Natural killer cell (primary cell): ENCODE results near the gene CDK3. TPM values are rescaled to one million over a fixed set of nuclear protein-coding genes. Genes with fewer than 3 reads are reported as not detected.

Experiments
- ATAC-seq, 3 donors: fragments of 150-1000 bp in 2 of 3; fragments of 200-7000 bp in 1 of 3; cut with Tn5 transposase; 1 replicate in 1 of 3; 2 replicates in 2 of 3; pipeline ENCODE4 v1.10.0; 2021; ENCODE audit warnings: mild to moderate bottlenecking in 2 of 3, moderate library complexity in 2 of 3
- DNase-seq, 2 donors: peaks; one replicate each; pipeline versions ENCODE4 v3.0.0 to v3.0.0-alpha.2; 2013 to 2021; ENCODE audit warnings: mixed read lengths in 1 of 2
- H3K27ac ChIP-seq: one replicate; pipeline ENCODE4 v1.5.1; 2013; ENCODE audit warnings: mild to moderate bottlenecking, low read length
- H3K27me3 ChIP-seq: one replicate; pipeline ENCODE4 v1.6.1; 2013; ENCODE audit warnings: low read length; ENCODE audit not compliant: control insufficient read depth, insufficient read depth
- H3K36me3 ChIP-seq: one replicate; pipeline ENCODE4 v1.6.1; 2013; ENCODE audit warnings: low read length; ENCODE audit not compliant: control insufficient read depth, insufficient read depth
- H3K4me1 ChIP-seq: one replicate; pipeline ENCODE4 v1.6.1; 2013; ENCODE audit warnings: low read length; ENCODE audit not compliant: control insufficient read depth, insufficient read depth
- H3K4me3 ChIP-seq: one replicate; pipeline ENCODE4 v1.5.1; 2013; ENCODE audit warnings: low read length
- H3K9me3 ChIP-seq: one replicate; pipeline ENCODE4 v1.6.1; 2013; ENCODE audit warnings: low read length; ENCODE audit not compliant: control insufficient read depth, insufficient read depth
- H3K27ac Mint-ChIP-seq, 2 donors: one replicate each; pipeline ENCODE4 v1.8.0; 2022; ENCODE audit warnings: mild to moderate bottlenecking in 2 of 2, mixed read lengths in 2 of 2, moderate library complexity in 1 of 2
- H3K27me3 Mint-ChIP-seq, 2 donors: one replicate each; pipeline ENCODE4 v1.8.0; 2022; ENCODE audit warnings: low read depth in 2 of 2, mixed read lengths in 2 of 2
- H3K36me3 Mint-ChIP-seq: one replicate; pipeline ENCODE4 v1.8.0; 2022; ENCODE audit warnings: mixed read lengths
- H3K4me1 Mint-ChIP-seq, 2 donors: one replicate each; pipeline ENCODE4 v1.8.0; 2022; ENCODE audit warnings: mixed read lengths in 2 of 2
- H3K4me3 Mint-ChIP-seq: one replicate; pipeline ENCODE4 v1.8.0; 2022; ENCODE audit warnings: mild to moderate bottlenecking, moderate library complexity, mixed read lengths
- H3K9me3 Mint-ChIP-seq, 2 donors: one replicate each; pipeline ENCODE4 v1.8.0; 2022; ENCODE audit warnings: mixed read lengths in 2 of 2
- CTCF ChIP-seq: fragments of 200-600 bp; IDR thresholded peaks from one replicate; pipeline ENCODE4 v1.8.0; 2022; ENCODE audit warnings: antibody characterized with exemption
- whole genome bisulfite sequencing: methylation state at CpG from one replicate; pipeline ENCODE4 v1.1.7; 2013; ENCODE audit warnings: missing lambda C conversion rate; ENCODE audit not compliant: insufficient coverage; 5-methylcytosine and 5-hydroxymethylcytosine counted together
- intact Hi-C: fragments of 100-400 bp; cut with micrococcal nuclease; formaldehyde crosslinking; loops from one replicate; pipeline ENCODE4 v1.14.2; 2022
- total RNA-seq, 4 donors: library from RNA; stranded (reverse); fragments of 120-200 nt in 1 of 4; gene quantifications; one replicate each; pipeline versions ENCODE4 v1.2.3 to v1.2.4, GENCODE V29; 2013 to 2022

CDK3 gene
- total RNA-seq, 3 donors from 2014 or later (not counting 1 experiment from before 2014, with no cell fraction given): 5.5 to 13.6 (median 13.5) TPM

DNA sequence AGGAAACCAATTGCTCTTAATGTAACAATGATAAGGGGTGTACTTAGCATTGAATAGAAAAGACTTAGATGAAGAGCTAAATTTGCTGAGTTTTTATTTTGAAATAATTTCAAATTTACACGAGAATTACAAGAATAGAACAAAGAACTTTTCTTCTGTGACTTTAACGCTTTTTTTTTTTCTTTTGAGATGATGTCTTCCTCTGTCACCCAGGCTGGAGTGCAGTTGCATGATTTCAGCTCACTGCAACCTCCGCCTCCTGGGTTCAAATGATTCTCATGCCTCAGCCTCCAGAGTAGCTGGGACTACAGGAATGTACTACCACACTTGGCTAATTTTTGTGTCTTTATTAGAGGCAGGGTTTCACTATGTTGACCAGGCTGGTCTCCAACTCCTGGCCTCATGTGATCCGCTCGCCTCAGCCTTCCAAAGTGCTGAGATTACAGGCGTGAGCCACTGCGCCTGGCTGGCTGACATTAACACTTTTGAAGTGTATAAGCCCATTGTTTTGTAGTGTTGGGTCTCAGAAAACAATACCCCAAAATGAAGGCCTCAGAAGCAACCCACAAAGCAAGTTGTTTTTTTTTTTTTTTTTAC lies 19.5 kb upstream of the CDK3 start:
- ATAC-seq (no peak), DNase-seq (no peak)
- no peaks in the 10 kb centered on the region for H3K27me3 Mint-ChIP-seq
- Histone ChIP-seq H3K4me3 (no peak overlapping the region), H3K36me3 (peaks cover 2% of the 10 kb centered on the region), H3K9me3 (no peaks in the 10 kb centered on the region), H3K27ac (no peak overlapping the region), H3K4me1 (peaks cover 19% of the 10 kb centered on the region), H3K27me3 (no peaks in the 10 kb centered on the region)
- intact Hi-C loops: no loop called here
- H3K27ac Mint-ChIP-seq: peak overlapping the region; percentile 99 to 100
- peaks cover 23 to 32% of the 10 kb centered on the region in 2 donors for H3K4me1 Mint-ChIP-seq
- no peaks in the 10 kb centered on the region for H3K36me3 Mint-ChIP-seq
- H3K4me3 Mint-ChIP-seq: peak overlapping the region; percentile 74
- WGBS: 98% methylated on average over 7 of the region's 7 CpGs
- no peaks in the 10 kb centered on the region for H3K9me3 Mint-ChIP-seq
- no peak for TF ChIP-seq CTCF

DNA sequence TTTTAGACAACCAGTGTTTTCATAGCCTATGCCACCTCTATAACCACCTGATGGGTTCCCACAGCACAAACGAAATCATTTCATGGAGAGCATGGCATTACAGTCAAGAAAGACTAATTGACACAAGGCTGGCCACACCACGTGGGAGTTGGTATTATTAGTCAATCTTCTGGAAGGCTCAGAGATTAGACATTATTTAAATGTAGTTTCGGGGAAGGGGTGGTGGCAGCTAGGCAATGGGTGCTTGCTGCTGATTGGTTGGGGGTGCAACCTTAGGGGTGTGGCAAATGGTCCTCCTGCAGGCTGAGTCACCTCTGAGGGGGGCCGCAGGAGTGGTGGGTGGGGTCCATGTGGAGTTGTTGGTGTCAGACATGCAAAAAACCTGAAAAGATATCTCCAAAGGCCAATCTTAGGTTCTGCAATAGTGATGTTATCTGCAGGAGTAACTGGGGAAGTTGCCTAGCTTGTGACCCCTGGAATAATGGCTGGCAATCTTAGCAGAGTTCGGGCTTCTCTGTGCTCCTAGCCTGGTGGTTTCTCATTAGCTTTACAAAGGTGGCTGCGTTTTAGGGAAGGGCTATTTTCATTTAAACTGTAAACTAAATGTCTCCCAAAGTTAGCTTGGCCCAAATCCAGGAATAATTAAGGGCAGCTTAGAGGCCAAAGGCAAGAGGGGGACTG lies 17.0 kb upstream of the CDK3 start:
- no peak for TF ChIP-seq CTCF
- no peak overlapping the region for H3K4me3 ChIP-seq
- no peak overlapping the region for H3K27ac ChIP-seq
- Mint-ChIP-seq H3K27me3 (no peaks in the 10 kb centered on the region), H3K4me3 (no peak overlapping the region), H3K27ac (no peak overlapping the region), H3K36me3 (no peaks in the 10 kb centered on the region), H3K9me3 (no peaks in the 10 kb centered on the region), H3K4me1 (peaks cover 13 to 15% of the 10 kb centered on the region in 2 donors)
- DNase-seq (no peak), ATAC-seq (peak in 1 of 3 donors; percentile 31)
- no peaks in the 10 kb centered on the region for H3K27me3 ChIP-seq
- peaks cover 10% of the 10 kb centered on the region for H3K4me1 ChIP-seq
- WGBS: 89% methylated on average over 6 of the region's 6 CpGs
- H3K9me3 ChIP-seq: no peaks in the 10 kb centered on the region
- intact Hi-C loops: no loop called here
- H3K36me3 ChIP-seq: no peaks in the 10 kb centered on the region

- H3K4me1 Mint-ChIP-seq: peaks cover 0 to under 1% of the 10 kb centered on the region in 2 donors
- no peak overlapping the region for H3K4me3 ChIP-seq
- H3K27me3 ChIP-seq: no peaks in the 10 kb centered on the region
- H3K27ac Mint-ChIP-seq: no peak overlapping the region
- H3K27me3 Mint-ChIP-seq: no peaks in the 10 kb centered on the region
- no peaks in the 10 kb centered on the region for H3K9me3 Mint-ChIP-seq
- ATAC-seq (no peak), DNase-seq (no peak)
- no peaks in the 10 kb centered on the region for H3K36me3 ChIP-seq
- intact Hi-C loops: no loop called here
- H3K9me3 ChIP-seq: no peaks in the 10 kb centered on the region
- no peaks in the 10 kb centered on the region for H3K36me3 Mint-ChIP-seq
- WGBS: 100% methylated on average over 1 of the region's 4 CpGs
- no peak overlapping the region for H3K4me3 Mint-ChIP-seq
- no peak for TF ChIP-seq CTCF
- no peaks in the 10 kb centered on the region for H3K4me1 ChIP-seq
- no peak overlapping the region for H3K27ac ChIP-seq
Observed at GRCh38 chr17:75985986-75986385, 14.7 kb upstream of the CDK3 start.
